Measurements from ENCODE around the gene SNCG.

Gene SNCG

DNA sequence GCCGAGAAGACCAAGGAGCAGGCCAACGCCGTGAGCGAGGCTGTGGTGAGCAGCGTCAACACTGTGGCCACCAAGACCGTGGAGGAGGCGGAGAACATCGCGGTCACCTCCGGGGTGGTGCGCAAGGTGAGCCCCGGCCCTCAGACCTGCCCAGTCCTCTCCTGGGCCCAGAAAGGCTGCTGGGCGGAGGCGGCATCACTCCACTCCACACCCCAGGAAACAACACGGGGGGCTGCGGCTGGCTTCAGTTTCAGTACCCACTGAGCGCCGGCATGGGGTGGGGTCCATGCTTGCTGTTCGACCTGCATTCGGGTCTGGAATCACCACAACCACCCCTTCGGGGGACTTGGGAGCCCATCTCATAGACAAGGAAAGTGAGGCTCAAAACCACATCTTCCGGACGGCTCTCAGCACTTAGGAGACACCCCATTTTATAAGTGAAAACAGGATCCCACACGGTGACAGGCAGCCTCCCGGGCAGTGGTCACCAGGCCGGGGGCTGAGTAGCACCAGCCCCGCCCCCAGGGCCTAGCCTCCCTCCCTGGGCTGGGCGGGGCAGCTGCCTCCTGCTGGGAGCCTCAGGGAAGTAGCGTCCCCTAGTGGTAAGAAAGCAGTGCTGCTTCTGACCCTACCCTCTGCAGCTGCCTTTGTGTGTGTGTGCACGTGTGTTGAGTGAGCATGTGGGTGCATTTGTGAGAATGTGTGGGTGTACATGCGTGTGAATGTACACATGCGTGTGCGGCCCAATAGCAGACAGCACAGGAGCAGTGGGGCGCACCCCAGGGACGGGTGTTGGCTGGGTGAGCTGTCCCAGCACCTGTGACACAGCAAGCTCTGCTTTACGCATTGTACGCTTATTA is 1.8 kb downstream of the SNCG start:
- DNase-seq (ENCODE audit: low read depth, low spot score), result no peak

DNA sequence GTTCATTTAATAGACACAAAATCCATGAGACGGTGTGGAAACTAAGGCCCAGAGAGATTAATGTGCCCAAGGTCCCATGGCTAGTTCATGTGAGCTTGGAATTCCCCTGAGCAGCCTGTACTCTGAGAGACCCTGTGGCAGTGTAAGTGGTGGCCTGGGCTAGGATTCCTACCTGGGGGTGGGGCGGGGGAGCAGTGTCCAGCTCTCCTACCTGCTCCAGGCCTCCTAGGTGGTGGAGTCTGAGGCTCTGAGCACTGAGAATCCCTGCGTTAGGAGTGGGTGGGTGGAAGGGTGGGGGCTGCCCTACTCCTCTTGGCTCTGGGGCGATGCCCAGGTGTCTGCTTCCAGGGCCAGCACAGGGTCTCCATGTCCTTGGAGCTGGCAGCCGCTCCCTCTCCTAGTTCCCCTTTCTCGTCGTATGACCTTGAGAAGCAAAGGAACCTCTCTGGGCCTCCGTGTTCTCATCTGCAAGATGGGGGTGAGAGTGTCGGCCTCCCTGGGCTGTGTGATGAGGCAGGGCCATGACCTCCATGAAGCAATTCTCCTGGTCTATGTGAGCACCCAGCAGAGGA is 2.5 kb downstream of the SNCG start:
- DNase-seq (ENCODE audit: low read depth, low spot score), result no peak

GRCh38 chr10:86961481-86962091 is 3.2 kb downstream of the SNCG start:
- DNase-seq (ENCODE audit: low read depth, low spot score), result no peak

GRCh38 chr10:86962136-86962980 is 4.0 kb downstream of the SNCG start:
- no peak for DNase-seq (ENCODE audit: low read depth, low spot score)

GRCh38 chr10:86962981-86963310 is 4.5 kb downstream of the SNCG start:
- no peak for DNase-seq (ENCODE audit: low read depth, low spot score)

DNA sequence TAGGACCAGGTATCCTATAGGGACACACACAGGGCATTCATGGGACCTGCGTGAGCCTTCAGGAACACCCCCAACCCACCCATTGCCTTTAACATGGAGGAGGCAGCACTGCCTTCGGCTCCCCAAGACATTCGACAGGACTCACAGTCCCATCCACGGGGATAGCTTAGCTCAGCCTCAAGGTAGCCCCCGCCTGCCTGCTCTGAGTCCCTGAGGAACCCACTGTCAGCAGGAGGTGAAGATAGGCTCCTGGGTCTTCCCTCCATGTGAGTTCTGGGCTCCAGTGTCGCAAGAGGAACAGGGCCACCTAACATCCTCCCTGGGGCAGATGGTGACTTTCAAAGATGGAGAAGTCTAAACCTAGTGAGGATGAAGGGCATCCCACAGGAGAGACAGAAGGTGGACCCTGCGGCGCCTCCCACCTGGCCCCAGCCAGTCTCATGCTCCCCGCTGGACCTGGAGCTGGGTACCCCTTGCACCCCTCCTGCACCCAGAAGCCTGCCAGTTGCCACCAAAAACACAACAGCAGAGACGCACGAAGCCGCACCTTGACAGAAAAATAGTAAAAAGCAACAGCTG is 5.0 kb downstream of the SNCG start:
- DNase-seq (ENCODE audit: low read depth, low spot score), result no peak

GRCh38 chr10:86964061-86964846 is 5.9 kb downstream of the SNCG start:
- DNase-seq (ENCODE audit: low read depth, low spot score), result no peak

DNA sequence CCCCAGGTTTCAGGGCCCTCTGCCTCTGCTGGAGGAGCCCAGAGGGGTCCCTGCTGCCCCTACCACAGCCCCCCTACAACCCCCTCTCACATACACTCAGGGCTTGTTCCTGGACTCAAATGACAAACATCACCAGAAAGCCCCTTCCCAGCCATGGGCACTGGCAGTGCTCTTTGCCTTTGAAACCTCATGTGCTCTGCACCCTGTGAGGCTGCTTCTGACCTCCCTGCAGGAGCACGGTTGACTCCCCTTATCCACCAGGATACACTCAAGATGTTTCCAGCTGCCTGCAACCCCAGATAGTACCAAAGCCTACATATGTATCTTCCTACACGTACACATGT is 6.4 kb downstream of the SNCG start:
- DNase-seq (ENCODE audit: low read depth, low spot score), result no peak

DNA sequence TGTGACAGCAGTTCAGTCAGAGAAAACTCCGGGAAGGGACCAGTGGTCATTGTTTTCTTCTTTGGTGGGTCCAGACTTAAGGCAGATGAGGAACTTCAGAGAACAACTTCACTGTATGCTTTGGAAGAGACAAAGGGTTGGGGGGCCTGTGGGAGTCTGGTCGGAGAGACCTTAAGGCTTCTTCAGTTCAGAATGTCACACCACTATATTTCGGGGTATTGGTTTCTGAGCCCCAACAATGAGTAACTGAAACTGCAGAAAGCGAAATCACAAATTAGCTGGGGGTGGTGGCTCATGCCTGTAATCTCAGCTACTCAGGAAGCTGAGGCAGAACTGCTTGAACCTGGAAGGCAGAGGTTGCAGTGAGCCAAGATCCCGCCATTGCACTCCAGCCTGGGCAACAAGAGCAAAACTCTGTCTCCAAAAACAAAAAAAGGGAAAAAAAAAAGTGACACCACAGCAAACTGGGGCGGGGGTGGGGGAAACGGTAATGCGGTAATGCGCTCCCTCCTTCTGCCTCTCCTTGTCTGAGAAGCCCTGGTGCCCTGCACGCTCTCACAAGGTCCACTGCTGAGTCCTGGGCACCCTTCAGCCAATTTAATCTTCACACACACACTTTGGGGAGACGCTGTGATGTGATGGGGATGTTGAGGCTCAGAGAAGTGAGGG is 7.7 kb downstream of the SNCG start:
- DNase-seq (ENCODE audit: low read depth, low spot score), result no peak

- DNase-seq (ENCODE audit: low read depth, low spot score), result no peak
These were observed 9.1 kb downstream of the SNCG start for GRCh38 chr10:86967481-86967941.

DNA sequence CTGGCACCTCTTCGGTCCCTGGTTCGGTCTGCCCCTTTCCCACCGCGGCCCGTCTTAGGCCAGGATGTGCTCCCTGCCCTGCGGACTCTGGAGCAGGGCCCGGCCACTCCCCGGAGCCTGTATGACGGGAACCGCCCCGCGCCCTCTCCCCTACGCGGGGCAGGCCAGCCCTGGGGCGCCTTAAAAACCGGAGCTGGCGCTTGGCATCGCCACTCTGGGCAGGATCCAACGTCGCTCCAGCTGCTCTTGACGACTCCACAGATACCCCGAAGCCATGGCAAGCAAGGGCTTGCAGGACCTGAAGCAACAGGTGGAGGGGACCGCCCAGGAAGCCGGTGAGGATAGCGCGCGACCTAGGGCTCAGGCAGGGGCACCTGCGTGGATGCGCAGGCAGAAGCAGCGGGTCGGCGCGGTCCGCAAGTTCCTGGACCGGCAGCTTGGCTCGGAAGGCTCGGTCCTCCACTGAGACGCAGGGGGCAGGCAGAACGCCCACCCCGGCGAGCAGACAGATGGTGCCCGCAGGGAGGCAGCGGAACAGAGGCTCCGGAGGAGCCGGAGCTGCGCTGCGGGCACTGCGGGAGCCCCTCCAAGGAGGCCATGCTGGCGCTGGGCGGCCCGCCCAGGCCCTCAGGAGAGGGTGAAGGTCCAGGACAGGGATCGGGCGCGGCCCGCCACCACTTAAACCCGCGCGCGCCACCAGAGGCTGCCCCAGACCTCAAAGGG is 10.0 kb downstream of the SNCG start, which contains the start of gene ADIRF:
ADIRF (plus strand) TSS at position 212 of the 723 bp plus-strand sequence; CDS start at position 275, 63 bp downstream.
- no peak for DNase-seq (ENCODE audit: low read depth, low spot score)

- no peak for DNase-seq (ENCODE audit: low read depth, low spot score)
These were observed 10.6 kb downstream of the SNCG start for GRCh38 chr10:86968994-86969355.

GRCh38 chr10:86969421-86970041 is 11.1 kb downstream of the SNCG start:
- no peak for DNase-seq (ENCODE audit: low read depth, low spot score)

- no peak for DNase-seq (ENCODE audit: low read depth, low spot score)
These were observed 12.0 kb downstream of the SNCG start for GRCh38 chr10:86970162-86970981.

DNA sequence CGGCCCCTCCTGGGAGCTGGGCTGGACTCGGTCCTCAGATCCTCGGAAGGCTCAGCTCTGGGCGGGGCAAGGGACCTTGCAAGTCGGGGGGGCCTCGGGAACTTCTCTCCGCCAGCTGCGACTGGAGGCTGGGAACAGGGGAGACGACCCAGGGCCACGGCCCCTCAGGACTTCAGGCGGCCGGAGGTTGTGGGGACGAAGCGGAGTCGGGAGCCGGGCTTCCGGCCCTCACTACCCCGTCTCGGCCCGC is 12.5 kb downstream of the SNCG start:
- DNase-seq (ENCODE audit: low read depth, low spot score), result no peak

GRCh38 chr10:86971232-86971991 is 13.0 kb downstream of the SNCG start:
- DNase-seq (ENCODE audit: low read depth, low spot score), result no peak

DNA sequence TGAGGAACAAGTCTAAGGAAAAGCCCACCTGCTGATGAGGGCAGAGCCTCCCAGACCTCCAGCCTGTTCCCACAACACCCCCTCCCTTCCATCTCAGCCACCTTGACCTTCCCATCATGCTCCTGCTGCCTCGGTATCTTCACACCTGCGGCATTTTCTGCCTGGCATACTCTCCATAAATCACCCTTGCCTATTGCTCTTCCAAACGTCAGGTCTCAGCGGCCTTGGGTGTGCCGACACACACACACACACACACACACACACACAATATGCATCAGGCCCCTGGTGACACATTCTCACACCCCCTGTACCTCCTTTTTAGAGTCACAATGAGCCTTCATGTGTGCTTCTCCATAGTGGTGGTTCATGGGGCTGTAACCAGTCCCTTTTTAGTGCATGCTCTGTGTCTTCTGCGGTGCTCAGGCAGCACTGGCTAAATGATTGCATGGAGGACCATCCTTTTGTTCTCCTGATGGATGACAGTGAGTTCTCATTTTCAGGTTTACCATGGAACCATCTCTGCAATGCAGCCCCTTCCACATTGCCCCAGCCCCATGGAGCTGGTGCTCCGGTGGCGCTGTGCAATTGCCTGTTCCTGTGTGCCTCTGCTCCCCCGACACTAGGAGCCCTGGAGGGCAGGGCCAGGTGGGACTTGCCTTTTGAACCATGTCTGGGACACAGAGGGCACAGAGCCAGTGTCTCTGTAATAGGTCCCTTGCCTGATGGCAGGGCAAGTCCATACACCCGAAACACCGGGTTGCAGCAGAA is 14.4 kb downstream of the SNCG start:
- DNase-seq (ENCODE audit: low read depth, low spot score), result no peak
